Measurements from ENCODE around the gene KCNJ14.

KCNJ14 gene

GRCh38 chr19:48511321-48511731 lies 56.0 kb downstream of the KCNJ14 start:
- no peak for TF ChIP-seq CTCF (IDR thresholded peaks at IDR 0.05; ENCODE audit: low read depth, low read length)
- DNase-seq (ENCODE audit: extremely low read depth, low read depth) = no peak

- DNase-seq (ENCODE audit: extremely low read depth, low read depth) = peak; percentile 11
- no peak for TF ChIP-seq CTCF (IDR thresholded peaks at IDR 0.05; ENCODE audit: low read depth, low read length)
Measured at GRCh38 chr19:48511800-48512503, 56.6 kb downstream of the KCNJ14 start, which contains the start of gene LMTK3. TSS of gene LMTK3 (minus strand) at chr19:48511835. CDS start at chr19:48511576, 259 bp downstream.

DNA sequence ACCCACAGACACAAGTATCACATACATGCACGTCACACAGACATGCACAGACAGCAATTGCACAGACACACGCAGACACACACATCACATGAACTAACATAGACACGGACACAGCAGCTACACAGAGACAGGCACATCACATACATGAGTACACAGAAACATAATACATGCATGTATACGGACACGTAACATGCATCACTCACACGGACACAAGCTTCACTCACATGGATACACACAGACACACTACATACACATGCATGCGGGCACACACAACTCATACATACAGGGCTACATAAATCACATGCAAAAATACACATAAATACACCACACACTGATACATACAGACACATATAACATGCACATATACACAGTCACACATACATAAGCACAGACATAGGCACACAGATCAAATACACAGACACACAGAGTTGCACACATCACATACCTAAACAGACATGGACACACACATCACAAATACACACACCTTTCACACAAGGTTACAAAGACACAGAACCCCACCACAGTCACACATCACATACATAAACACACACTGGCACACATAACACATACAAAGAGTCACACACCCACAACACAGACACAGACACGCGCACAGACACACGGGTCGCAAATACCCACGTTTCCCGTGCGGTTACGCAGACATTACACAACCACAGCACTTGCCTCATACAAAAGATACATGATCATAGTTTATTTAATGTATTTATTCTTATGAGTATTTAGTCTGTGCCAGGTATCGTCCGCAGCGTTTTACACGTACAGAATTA lies 57.3 kb downstream of the KCNJ14 start:
- no peak for TF ChIP-seq CTCF (IDR thresholded peaks at IDR 0.05; ENCODE audit: low read depth, low read length)
- DNase-seq (ENCODE audit: extremely low read depth, low read depth) = no peak

DNA sequence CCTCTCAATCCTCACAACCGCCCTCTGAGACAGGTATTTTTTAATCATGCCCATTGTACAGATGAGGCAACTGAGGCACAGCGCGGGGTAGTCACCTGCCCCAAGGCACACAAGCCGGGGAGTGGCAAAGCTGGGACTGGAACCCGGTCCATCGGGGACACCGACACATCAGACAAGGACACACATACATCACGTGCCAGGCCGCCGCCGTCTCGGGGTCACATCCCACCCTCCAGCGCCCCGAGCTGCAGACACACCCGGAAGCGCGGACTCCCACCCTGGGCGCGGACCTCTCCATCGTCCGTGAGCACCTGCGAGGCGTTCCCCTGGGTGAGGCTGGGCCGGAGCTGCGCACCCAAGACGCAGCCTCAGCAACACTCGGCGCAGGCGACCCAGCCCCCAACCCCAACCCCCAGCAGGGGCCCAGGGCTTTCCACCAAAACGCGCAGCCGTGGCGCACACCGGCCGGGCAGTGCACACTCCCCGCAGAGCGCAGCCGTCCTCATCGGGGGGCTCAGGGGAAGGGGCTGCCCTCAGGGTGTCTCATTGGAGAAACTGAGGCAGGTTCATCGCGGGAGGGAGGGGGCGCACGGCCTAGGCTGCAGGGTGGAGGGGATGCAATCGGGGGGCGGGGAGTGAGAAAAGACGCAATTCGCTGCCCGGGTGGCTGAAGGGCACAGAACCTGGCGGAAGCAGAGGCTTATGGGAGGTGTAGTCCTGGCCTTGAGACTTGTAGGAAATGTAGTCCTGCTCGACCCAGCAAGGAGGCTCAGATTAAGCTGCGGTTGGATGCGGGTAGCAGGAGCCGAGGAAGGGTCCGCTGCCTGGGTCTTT lies 58.1 kb downstream of the KCNJ14 start:
- DNase-seq (ENCODE audit: extremely low read depth, low read depth) = peak; percentile 25
- no peak for TF ChIP-seq CTCF (IDR thresholded peaks at IDR 0.05; ENCODE audit: low read depth, low read length)

DNA sequence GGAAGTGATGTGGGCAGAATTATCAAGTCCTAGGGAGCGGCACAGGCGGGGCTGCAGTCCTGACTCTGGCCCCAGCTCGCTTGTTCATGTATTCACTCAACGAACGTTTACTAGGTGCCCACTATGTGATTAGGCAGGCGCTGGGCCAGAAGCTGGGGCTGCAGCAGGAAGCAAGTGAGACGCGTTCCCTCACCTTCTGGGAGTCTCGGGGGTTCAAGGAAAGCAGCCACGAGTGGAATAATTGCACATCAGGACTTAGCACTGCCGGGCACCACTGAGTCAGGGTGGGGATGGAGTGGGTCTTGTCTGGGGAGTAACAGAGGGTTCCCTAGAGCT lies 58.7 kb downstream of the KCNJ14 start:
- DNase-seq (ENCODE audit: extremely low read depth, low read depth) = no peak
- TF ChIP-seq CTCF (IDR thresholded peaks at IDR 0.05; ENCODE audit: low read depth, low read length) = no peak

DNA sequence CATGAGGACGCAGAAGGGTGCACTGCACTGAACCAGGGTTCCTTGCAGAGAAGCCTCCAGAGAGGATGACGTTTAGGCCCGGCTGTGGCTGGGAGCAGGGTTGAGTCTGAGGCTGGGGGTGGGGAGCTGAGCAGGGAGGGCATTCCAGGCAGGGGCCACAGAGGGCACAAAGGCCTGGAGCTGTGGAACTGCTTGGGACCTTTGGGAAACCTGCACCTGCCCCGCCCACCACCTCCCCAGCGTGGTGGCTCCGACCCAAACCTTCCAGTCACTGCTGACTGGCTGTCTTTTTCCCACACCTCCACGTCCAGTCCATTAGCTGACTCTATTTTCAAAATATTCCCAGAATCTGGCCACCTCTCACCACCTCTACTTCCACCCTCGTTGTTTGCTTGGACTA lies 61.2 kb downstream of the KCNJ14 start:
- DNase-seq (ENCODE audit: extremely low read depth, low read depth) = no peak
- TF ChIP-seq CTCF (IDR thresholded peaks at IDR 0.05; ENCODE audit: low read depth, low read length) = no peak
